ENCODE data around the gene ALDH4A1. TPM values are rescaled to one million over a fixed set of nuclear protein-coding genes. Genes with fewer than 3 reads are reported as not detected.

Gene ALDH4A1
- total and polyA plus RNA-seq, 7 donors = 19.5 to 81.1 (median 31.9) TPM

DNA sequence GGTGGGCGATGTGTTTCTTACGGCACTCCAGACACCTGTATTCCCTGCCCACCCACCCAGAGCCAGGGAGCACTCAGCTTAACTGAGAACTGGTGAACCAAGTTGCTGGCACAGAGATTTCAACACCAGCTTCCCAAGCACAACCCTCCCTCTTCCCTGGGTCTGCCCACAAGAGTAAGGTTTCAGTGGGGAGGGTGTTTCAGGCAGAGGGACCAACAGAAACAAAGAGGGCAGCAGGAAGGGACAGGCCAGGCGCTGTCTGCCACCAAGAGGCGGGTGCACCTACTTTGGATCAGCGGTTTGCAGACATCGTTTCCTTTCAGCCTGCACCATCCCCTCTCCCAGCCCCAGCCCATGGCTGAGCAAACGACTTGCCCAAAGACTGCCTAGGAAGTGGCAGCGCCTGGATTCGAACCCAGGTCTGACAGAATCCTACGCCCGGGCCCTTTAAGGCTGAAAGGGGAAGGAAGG, 21.9 kb upstream of the ALDH4A1 start:
- 34 to 40% (median 38%) methylated on average over 9 to 11 of the region's 11 CpGs for WGBS, 3 donors
- peak overlapping the region; percentile 53 for H3K4me3 ChIP-seq
- DNase-seq (no peak), ATAC-seq (peak; percentile 54 to 75 (median 70))
- no peaks in the 10 kb centered on the region for H3K9me3 ChIP-seq
- H3K27me3 ChIP-seq (ENCODE audit: insufficient read depth in 3 of 3, low read length in 2 of 3) = no peaks in the 10 kb centered on the region
- peaks cover 38% of the 10 kb centered on the region for H3K4me1 ChIP-seq
- intact Hi-C loops (cut with DNase I) = loop anchor here (1.0 to 5.0 kb wide), 2 partner anchors 26 to 33 kb away; partner anchors contain the start of gene IFFO2 (in 1 of the 2)
- peaks cover 0 to 6% of the 10 kb centered on the region in 2 donors for H3K36me3 ChIP-seq (ENCODE audit: insufficient read depth in 1 of 2, low read depth in 1 of 2)
- H3K27ac ChIP-seq = peak overlapping the region; percentile 86
- TF ChIP-seq, protein P1, sequence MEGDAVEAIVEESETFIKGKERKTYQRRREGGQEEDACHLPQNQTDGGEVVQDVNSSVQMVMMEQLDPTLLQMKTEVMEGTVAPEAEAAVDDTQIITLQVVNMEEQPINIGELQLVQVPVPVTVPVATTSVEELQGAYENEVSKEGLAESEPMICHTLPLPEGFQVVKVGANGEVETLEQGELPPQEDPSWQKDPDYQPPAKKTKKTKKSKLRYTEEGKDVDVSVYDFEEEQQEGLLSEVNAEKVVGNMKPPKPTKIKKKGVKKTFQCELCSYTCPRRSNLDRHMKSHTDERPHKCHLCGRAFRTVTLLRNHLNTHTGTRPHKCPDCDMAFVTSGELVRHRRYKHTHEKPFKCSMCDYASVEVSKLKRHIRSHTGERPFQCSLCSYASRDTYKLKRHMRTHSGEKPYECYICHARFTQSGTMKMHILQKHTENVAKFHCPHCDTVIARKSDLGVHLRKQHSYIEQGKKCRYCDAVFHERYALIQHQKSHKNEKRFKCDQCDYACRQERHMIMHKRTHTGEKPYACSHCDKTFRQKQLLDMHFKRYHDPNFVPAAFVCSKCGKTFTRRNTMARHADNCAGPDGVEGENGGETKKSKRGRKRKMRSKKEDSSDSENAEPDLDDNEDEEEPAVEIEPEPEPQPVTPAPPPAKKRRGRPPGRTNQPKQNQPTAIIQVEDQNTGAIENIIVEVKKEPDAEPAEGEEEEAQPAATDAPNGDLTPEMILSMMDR (IDR thresholded peaks at IDR 0.05) = no peak

DNA sequence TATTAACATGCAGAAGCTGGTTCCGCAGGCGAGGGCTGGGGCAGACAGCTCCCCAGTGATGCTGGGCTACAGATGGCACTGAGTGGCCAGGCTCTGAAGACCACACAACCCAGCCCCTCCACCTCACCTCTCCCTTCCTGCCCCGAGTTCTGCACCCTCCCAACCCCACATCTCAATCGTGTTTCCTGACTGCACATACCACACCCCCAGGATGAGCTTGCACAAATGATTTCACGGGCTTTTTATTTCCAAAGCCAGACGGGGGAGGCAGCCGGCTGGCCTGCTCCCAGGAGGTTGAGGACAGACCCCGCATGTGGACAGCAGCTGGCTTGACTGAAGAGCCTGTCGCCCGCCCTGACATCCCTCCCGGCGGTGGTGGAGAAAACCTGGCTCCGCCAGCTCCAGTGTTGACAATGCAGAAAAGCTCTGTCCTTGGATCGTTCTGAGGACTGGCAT, 21.4 kb upstream of the ALDH4A1 start:
- peak; percentile 3 to 12 (median 7) for ATAC-seq
- peak overlapping the region; percentile 53 for H3K4me3 ChIP-seq
- H3K4me1 ChIP-seq = peaks cover 38% of the 10 kb centered on the region
- 24 to 32% (median 29%) methylated on average over 14 of the region's 14 CpGs for WGBS, 3 donors
- TF ChIP-seq, protein P1 (IDR thresholded peaks at IDR 0.05) = no peak
- peak in 1 of 2 donors; percentile 35 for DNase-seq
- H3K27ac ChIP-seq = peak overlapping the region; percentile 86
- no peaks in the 10 kb centered on the region for H3K27me3 ChIP-seq (ENCODE audit: insufficient read depth in 3 of 3, low read length in 2 of 3)
- no peaks in the 10 kb centered on the region for H3K9me3 ChIP-seq
- peaks cover 0 to 6% of the 10 kb centered on the region in 2 donors for H3K36me3 ChIP-seq (ENCODE audit: insufficient read depth in 1 of 2, low read depth in 1 of 2)
- intact Hi-C loops (cut with DNase I) = loop anchor here (1.0 to 5.0 kb wide), 2 partner anchors 27 to 34 kb away; partner anchors contain the start of gene IFFO2 (in 1 of the 2)

DNA sequence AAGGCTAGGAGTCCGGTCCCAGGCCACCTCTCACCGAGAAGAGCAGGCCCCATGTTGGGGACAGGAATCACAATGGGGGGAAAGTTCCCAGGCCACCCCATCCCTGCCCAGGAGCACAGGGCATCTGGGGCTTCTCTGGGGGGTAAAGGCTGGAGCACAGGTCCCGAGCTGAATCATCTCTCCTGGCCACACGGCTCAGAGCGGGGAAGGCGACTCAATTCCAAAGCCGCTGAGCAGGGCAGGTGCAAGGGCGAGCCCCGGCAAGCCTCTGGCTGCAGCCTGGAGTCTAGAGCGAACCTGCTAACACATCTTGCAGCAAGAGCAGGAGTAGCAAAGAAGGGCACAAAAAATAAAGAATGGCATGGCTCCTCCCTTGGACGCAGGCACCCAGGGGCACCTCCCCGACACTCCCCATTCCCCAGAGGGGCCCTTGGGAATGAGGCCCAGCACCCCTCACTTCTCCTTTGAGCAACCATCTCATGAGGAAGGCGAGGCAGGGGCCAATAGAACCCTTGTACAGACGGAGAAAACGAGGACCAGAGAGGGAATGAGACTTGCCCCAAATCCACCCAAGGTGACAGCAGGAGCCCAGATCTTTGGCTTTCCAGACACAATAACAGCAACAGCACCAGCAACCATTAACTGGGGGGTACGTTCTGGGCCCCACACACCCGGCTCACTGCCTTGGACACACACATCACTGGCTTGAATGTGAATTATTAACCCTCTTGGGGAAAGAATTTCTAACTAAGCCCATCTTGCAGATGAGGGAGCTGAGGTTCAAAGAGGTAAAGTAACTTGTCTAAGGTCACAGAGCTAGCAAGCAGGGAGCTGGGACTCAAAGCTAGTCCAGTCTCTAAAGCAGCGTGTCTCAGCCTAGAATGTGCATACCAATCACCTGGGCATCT, 20.7 kb upstream of the ALDH4A1 start:
- ATAC-seq (peak; percentile 32 to 75 (median 60)), DNase-seq (peak; percentile 31 to 62)
- H3K4me1 ChIP-seq = peaks cover 38% of the 10 kb centered on the region
- no peaks in the 10 kb centered on the region for H3K27me3 ChIP-seq (ENCODE audit: insufficient read depth in 3 of 3, low read length in 2 of 3)
- peaks cover 0 to 6% of the 10 kb centered on the region in 2 donors for H3K36me3 ChIP-seq (ENCODE audit: insufficient read depth in 1 of 2, low read depth in 1 of 2)
- peak overlapping the region; percentile 53 for H3K4me3 ChIP-seq
- WGBS, 3 donors = 44 to 51% (median 48%) methylated on average over 18 of the region's 18 CpGs
- intact Hi-C loops (cut with DNase I) = loop anchor here in 1 of 2 donors (5.0 kb wide), 1 partner anchor 34 kb away; the partner anchor contains the start of gene IFFO2
- TF ChIP-seq, protein P1 (IDR thresholded peaks at IDR 0.05) = no peak
- H3K27ac ChIP-seq = peak overlapping the region; percentile 86
- H3K9me3 ChIP-seq = no peaks in the 10 kb centered on the region

GRCh38 chr1:18922319-18922726, 20.0 kb upstream of the ALDH4A1 start:
- peak overlapping the region; percentile 53 for H3K4me3 ChIP-seq
- WGBS, 3 donors = 3 to 4% (median 3%) methylated on average over 8 of the region's 8 CpGs
- intact Hi-C loops (cut with DNase I) = loop anchor here in 1 of 2 donors (5.0 kb wide), 1 partner anchor 35 kb away; the partner anchor contains the start of gene IFFO2
- peaks cover 36% of the 10 kb centered on the region for H3K4me1 ChIP-seq
- H3K36me3 ChIP-seq (ENCODE audit: insufficient read depth in 1 of 2, low read depth in 1 of 2) = peaks cover 0 to 6% of the 10 kb centered on the region in 2 donors
- TF ChIP-seq, protein P1 (IDR thresholded peaks at IDR 0.05) = no peak
- peak; percentile 83 to 86 for DNase-seq
- peak overlapping the region; percentile 86 for H3K27ac ChIP-seq
- ATAC-seq = peak; percentile 78 to 86 (median 80)
- no peaks in the 10 kb centered on the region for H3K9me3 ChIP-seq
- no peaks in the 10 kb centered on the region for H3K27me3 ChIP-seq (ENCODE audit: insufficient read depth in 3 of 3, low read length in 2 of 3)
